PFSK-1 (cell line): ENCODE results near the gene RIBC1.

Source experiments
- FOXP2 ChIP-seq: optimal IDR thresholded peaks from 2 replicates; pipeline ENCODE3; 2011; ENCODE audit warnings: borderline replicate concordance, control low read depth, inconsistent platforms; ENCODE audit not compliant: insufficient read depth; ENCODE audit errors: extremely low read length, extremely low read depth
- POLR2AphosphoS5 ChIP-seq: IDR thresholded peaks from 2 replicates; pipeline ENCODE4 v1.6.1; 2012; ENCODE audit warnings: low read depth, mild to moderate bottlenecking, control low read depth, low read length, moderate library complexity
- SIN3A ChIP-seq: IDR thresholded peaks from 2 replicates; pipeline ENCODE4 v1.6.1; 2012; ENCODE audit warnings: mild to moderate bottlenecking, low read length, moderate library complexity, borderline replicate concordance; ENCODE audit not compliant: insufficient read depth
- TAF1 ChIP-seq: IDR thresholded peaks from 2 replicates; pipeline ENCODE4 v1.6.1; 2012; ENCODE audit warnings: low read length, control low read depth, borderline replicate concordance; ENCODE audit not compliant: insufficient read depth
- TF ChIP-seq, protein P1 (sequence below), 2 experiments: IDR thresholded peaks; 2 replicates each; pipeline versions ENCODE4 v1.6.1 to v1.8.0; 2011 to 2012; ENCODE audit warnings: low read depth in 2 of 2, low read length in 2 of 2, control low read depth in 1 of 2, inconsistent platforms in 1 of 2, mild to moderate bottlenecking in 1 of 2, moderate library complexity in 1 of 2; ENCODE audit not compliant: insufficient read depth in 1 of 2

RIBC1 gene

DNA sequence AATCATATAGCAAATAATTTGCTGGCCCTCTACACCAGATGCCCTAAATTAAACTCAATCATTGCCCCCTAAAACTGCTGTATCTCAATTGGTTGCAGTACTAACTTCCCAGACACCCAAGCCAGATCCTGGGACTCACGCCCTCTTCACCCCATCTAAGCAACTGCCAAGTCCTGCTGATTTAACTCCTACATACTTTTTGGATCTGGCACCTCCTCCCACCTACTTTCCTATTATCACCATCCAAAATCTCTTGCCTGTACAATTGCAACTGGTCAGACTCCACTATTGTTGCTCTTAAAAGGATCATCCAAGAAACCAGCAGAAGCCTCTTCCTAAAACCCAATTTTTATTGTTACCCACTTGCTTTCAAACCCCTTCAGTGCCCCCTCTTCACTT lies 16.2 kb downstream of the RIBC1 start:
- no peak for TF ChIP-seq SIN3A
- TF ChIP-seq FOXP2, result no peak
- TF ChIP-seq, protein P1, sequence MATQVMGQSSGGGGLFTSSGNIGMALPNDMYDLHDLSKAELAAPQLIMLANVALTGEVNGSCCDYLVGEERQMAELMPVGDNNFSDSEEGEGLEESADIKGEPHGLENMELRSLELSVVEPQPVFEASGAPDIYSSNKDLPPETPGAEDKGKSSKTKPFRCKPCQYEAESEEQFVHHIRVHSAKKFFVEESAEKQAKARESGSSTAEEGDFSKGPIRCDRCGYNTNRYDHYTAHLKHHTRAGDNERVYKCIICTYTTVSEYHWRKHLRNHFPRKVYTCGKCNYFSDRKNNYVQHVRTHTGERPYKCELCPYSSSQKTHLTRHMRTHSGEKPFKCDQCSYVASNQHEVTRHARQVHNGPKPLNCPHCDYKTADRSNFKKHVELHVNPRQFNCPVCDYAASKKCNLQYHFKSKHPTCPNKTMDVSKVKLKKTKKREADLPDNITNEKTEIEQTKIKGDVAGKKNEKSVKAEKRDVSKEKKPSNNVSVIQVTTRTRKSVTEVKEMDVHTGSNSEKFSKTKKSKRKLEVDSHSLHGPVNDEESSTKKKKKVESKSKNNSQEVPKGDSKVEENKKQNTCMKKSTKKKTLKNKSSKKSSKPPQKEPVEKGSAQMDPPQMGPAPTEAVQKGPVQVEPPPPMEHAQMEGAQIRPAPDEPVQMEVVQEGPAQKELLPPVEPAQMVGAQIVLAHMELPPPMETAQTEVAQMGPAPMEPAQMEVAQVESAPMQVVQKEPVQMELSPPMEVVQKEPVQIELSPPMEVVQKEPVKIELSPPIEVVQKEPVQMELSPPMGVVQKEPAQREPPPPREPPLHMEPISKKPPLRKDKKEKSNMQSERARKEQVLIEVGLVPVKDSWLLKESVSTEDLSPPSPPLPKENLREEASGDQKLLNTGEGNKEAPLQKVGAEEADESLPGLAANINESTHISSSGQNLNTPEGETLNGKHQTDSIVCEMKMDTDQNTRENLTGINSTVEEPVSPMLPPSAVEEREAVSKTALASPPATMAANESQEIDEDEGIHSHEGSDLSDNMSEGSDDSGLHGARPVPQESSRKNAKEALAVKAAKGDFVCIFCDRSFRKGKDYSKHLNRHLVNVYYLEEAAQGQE (IDR thresholded peaks at IDR 0.05; ENCODE audit: insufficient read depth in 1 of 2, low read depth in 2 of 2, low read length in 2 of 2), result no peak
- TF ChIP-seq POLR2AphosphoS5, result no peak
- TF ChIP-seq TAF1, result no peak

DNA sequence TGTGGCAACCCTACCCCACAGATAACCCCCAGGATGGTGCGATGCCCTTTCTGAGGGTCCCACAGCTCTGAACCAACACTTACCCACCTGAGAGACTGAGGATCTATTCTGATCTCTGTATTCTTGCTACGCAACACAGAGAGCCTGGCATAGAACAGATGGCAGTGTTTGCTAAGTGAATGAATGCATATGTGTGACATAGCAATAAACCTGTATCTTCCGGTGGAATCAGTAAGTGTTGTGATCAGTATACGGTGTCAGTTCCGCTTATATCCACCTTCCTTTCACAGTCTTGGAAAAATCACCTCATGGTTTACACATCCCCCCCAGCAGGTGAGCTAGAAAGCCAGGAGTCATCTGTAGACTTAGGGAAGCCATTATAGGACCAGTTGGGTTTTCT lies 17.4 kb downstream of the RIBC1 start:
- TF ChIP-seq FOXP2, result no peak
- no peak for TF ChIP-seq SIN3A
- no peak for TF ChIP-seq POLR2AphosphoS5

DNA sequence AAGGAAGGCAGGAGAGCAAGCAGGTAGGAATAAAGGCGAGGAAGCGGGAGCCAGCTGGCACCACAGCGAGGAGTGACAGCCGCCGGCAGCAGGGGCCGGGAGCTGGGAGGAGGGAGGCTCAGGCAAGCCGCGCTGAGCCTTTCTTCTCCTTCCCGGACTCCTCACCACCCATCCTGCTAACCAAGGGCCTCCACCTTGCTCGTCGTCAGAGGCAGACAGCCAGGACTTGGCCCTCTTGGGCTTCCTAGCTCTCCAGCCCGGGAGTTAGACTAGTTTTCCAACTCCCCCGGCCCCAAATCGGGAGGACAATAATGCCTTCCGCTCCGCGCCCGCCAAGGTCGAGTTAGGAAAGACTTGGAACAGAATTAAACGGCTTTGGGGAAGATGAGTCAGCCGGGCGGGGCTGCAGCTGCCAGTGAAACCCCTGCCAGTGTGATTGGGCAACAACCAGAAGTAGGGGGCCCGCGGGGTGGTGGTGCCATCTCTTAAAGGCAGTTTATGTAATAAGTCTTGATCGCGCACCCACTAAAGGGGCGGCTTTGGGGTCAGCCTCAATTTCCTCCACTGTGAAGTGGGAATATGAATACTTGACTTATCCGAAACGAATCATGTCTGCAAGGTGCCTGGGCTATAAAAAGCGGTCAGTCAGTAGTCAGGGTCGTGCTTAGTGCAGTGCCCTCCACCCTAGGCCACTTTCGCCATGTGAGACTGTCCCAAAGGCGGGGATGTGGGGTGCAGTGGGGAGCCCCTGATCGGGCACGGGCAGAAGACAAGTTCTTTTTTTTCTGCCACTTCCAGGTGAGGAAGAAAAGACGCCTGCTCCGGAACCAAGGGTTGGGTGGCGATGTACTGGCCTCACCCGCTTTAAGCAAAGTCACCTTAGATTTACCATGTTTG lies 18.2 kb downstream of the RIBC1 start:
- TF ChIP-seq TAF1 (no peak), FOXP2 (no peak), SIN3A (no peak), POLR2AphosphoS5 (no peak)
- TF ChIP-seq, protein P1 (IDR thresholded peaks at IDR 0.05; ENCODE audit: insufficient read depth in 1 of 2, low read depth in 2 of 2, low read length in 2 of 2), result no peak

DNA sequence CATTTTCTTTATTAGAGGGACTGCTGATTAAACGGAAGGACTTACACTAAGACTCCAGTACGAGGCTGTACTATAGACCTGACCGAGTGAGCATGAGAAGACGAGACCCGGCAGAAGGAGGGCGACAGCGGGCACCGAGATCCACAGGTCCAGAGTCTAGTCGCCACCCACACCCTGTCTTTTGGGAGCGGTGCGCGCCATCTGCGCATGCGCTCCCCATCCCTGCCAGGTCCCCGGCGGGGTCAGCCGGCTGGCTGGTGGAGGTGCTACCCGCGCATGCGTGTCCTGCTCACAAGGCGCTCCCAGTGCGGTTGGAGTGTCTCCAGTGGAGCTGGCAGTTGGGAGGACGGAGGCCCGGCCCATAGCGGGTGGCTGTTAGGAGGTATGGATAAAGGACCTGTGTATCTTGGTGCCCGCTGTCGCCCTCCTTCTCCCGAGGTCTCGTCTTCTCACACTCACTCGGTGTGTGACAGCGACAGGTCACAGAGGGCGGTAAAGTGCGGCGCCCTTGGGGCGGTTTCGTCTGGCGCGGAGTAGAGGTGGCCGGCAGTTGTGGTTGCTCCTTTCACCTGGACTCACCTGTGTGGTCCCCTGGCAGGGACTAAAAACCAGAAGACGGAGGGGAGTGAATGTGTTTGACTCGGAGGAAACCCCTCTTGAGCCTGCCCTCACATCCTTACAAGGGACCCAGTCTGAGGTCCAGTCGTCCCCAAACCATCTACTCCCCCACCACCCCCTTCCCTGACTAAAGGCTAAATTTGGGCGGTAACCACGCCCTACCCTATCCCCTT lies 19.1 kb downstream of the RIBC1 start:
- TF ChIP-seq FOXP2 (no peak), TAF1 (no peak), SIN3A (no peak), POLR2AphosphoS5 (no peak)
- TF ChIP-seq, protein P1 (IDR thresholded peaks at IDR 0.05; ENCODE audit: insufficient read depth in 1 of 2, low read depth in 2 of 2, low read length in 2 of 2), result no peak

DNA sequence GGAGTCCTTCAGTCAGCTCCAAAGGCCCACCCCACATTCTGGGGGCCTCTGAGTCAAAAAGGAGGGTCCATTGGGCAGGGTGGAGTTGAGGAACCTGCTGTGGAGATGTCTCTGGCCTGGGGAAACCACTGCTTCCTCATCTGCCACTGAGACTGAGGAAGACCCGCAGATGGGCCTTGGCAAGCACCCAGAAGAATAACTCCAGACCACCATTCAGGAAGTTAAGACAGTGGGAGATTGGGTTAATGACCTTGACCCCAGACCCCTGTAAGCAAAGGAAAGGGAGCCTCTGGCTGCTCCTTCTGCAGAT lies 19.6 kb downstream of the RIBC1 start:
- TF ChIP-seq TAF1, result no peak
- TF ChIP-seq SIN3A, result no peak
- no peak for TF ChIP-seq POLR2AphosphoS5
- no peak for TF ChIP-seq FOXP2
- TF ChIP-seq, protein P1 (IDR thresholded peaks at IDR 0.05; ENCODE audit: insufficient read depth in 1 of 2, low read depth in 2 of 2, low read length in 2 of 2), result no peak
